HL-60 (cell line): ENCODE measurements around the gene FGF13.

Source experiments
- POLR2AphosphoS5 ChIP-seq: IDR thresholded peaks from 2 replicates; pipeline ENCODE4 v1.6.1; 2012; ENCODE audit warnings: low read depth
- TF ChIP-seq, protein P1 (sequence below): IDR thresholded peaks from one replicate; pipeline ENCODE4 v1.5.1; 2011; ENCODE audit warnings: low read length, control low read depth, inconsistent platforms; ENCODE audit not compliant: insufficient read depth

DNA sequence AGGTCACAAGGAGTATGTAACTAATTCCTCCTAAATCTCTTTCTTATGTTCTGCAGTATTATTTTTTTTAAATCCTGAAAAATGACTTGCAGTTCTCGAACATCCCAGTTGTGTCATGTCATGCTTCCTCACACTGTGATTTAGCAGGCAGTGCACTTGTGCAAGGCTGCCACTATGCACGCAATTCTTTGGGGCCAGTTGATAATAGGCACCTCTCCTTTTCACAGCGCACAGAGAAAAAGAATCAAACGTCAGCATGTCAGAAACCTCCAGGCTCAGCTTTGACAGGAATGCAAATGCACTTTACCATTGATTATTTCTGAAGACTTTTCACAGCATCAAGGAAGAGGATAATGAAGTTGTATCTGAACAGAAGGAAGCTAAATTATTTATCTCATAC is 62.9 kb downstream of the FGF13 start:
- TF ChIP-seq, protein P1, sequence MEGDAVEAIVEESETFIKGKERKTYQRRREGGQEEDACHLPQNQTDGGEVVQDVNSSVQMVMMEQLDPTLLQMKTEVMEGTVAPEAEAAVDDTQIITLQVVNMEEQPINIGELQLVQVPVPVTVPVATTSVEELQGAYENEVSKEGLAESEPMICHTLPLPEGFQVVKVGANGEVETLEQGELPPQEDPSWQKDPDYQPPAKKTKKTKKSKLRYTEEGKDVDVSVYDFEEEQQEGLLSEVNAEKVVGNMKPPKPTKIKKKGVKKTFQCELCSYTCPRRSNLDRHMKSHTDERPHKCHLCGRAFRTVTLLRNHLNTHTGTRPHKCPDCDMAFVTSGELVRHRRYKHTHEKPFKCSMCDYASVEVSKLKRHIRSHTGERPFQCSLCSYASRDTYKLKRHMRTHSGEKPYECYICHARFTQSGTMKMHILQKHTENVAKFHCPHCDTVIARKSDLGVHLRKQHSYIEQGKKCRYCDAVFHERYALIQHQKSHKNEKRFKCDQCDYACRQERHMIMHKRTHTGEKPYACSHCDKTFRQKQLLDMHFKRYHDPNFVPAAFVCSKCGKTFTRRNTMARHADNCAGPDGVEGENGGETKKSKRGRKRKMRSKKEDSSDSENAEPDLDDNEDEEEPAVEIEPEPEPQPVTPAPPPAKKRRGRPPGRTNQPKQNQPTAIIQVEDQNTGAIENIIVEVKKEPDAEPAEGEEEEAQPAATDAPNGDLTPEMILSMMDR: no peak
- no peak for TF ChIP-seq POLR2AphosphoS5
